DMS153 treated with DMSO at 0.1 percent for 48 hours (cell line): ENCODE measurements around the gene FRMD4B.
A peak's percentile ranks its signal among the peaks of the same experiment; 100 is the strongest.
"Not testable (repeated sequence)": the region's sequence is repeated elsewhere in the genome, so short reads cannot be mapped to it uniquely, and the experiment has no call there.

ENCODE experiments used
- DNase-seq: peaks from one replicate; lab custom pipeline; 2025; ENCODE audit not compliant: unreplicated experiment; lab: John Stamatoyannopoulos, UW

FRMD4B gene

DNA sequence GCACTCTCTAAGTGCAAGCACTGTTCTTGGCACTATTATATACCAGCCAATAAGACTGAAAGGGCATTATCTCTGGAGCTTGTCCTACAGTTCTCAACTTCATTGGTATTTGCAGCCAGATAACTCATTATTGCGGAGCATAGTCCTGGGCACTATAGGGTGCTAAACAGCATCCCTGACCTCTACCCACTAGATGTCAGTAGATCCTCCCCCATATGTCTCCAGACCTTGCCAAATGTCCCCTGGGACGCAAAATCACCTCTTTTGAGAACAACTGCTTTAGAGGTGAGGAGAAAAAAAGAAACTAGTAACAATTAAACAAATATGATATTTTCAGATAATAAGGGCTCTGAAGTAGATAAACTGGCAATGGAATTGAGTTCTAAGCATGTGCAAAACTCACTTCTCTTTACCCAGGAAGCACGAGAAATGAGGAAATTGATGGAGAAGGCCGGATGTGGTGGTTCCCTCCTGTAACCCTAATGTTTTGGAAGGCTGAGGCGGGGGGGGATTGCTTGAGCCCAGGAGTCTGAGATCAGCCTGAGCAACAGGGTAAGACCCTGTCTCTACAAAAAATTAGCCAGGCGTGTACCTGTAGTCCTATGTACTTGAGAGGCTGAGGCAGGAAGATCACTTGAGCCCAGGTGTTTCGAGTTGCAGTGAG lies 61.4 kb downstream of the FRMD4B start:
- no peak for DNase-seq

DNA sequence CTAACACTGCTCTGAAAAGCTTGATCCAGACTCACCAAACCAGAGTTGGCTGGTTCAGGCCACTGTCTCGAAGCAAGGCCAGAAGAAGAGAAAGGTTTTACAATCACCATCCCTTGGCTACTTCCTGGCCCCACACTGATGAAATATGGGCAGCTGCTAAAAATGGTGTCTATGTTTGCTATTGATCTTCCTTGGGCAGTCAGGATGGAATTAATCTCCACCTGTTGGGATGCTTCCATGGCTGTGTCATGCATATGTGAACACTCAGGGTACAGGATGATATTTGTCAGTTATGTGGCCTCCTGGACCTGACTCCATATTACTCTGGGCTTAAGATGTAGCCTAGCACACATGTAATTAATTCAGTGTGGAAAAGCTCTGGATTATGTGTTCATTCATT lies 61.9 kb downstream of the FRMD4B start:
- no peak for DNase-seq

DNA sequence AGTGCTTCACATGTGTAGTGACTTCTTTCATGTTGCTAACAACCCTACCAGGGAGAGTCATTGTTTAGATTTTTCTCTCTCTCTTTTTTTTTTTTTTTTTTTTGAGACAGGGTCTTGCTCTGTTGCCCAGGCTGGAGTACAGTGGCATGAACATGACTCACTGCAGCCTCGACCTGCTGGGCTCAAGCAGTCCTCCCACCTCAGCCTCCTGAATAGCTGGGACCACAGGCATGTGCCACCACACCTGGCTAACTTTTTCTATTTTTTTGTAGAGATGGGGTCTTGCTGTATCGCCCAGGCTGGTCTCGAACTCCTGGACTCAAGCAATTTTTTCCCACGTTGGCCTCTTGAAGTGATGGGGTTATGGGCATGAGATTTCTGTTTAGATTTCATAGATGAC lies 63.4 kb downstream of the FRMD4B start:
- not testable (repeated sequence) for DNase-seq

DNA sequence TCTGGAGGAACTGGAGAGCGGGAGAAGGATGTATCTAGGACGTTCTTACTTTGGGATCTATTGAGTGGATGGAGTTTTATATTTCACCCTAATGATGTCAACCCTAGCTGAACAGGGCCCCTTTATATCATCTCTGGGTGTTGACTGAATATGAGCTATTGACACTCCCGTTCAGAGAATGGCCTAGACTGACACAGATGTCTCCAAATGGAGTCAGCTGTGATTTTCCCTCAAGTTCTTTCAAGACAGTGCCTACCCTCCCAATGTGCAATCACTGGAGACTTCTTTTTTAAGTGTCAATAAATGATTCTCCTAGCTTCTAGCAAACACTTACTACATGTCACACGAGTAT lies 63.8 kb downstream of the FRMD4B start:
- no peak for DNase-seq

DNA sequence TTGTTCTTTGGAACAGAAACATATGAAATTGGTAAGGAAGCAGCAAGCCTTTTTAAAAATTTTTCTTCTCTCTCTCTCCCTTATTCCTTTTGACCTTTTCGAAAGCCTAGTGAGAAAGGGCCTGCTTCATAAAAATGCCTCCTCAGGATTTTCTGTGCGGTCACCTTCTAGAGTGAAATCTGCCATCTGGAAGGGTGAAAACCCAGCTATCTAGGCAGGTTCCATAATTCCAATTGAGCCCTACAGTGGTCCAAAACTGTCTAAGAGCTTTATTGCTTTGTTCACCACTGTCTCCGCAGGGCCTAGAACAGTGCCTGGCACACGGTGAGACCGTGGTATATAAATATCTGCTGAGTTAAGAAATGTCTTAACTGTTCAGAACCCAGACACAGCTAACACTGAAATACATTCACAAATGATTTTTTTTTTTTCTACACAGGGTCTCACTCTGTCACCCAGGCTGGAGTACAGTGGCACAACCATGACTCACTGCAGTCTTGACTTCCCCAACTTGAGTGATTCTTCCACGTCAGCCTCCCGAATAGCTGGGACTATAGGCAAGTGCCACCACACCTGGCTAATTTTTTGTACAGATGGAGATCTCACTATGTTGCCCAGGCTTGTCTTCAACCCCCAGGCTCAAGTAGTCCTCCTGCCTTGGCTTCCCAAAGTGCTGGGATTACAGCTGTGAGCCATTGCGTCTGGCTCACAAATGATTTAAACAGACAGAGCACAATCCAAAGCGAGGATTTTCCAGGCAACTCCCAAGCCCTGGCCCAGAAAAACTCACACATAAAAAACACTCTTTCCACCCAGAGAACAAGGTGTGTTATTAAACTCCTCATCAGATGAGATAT lies 64.4 kb downstream of the FRMD4B start:
- no peak for DNase-seq

DNA sequence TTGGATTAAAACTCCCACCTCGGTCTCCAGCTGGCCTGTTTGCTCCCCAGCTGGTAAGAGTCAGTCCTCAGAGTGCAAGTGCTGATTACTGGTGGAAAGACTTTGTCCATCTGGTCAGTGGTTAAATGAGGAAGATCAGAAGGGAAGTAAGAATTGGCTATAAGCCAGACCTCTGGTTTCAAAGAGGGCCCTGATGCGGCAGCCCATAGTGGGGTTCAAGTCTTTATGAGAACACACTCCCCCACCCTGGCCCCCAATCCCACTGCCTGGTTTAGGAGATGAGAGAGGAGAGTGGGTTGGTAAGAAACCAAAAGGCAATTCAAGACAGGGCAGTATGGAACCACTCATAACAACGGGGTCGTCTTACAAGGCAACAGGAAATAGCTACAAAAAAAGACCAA lies 65.0 kb downstream of the FRMD4B start:
- no peak for DNase-seq

DNA sequence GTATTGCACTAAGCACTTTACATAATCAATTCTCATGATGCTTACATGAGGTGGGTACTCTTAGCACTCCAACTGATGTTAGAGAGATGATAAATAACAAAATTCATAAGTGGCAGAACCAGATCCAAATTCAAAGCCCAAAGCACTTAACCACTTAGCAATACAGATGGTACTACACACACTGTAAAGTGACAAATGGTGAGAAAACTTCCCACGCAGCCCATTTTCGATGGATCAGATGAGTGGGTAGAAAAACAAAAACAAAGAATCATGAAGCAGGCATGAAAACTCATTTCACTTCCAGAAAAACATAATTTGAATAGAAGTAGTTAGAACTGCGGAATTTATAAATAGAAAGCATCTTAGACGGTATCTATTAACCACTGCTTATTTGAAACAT lies 66.2 kb downstream of the FRMD4B start:
- DNase-seq: no peak

DNA sequence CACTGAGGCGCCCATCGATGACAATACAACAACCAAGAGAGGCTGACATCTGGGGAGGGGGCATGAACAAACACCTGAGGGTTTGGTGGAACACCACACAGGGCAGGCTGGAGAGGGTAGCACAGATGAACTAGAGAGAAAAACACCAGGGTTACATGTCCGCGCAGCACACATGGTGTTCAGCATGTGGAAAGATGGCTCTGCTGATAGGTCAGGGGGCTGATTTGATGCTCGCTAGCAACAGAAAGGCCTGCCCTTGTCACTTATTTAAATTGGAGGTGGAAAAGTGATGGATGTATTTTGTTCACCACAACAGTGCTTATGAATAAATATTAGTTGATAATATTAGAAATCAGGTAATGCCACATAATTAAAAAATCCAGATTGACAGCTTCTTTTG lies 67.5 kb downstream of the FRMD4B start:
- DNase-seq: no peak

DNA sequence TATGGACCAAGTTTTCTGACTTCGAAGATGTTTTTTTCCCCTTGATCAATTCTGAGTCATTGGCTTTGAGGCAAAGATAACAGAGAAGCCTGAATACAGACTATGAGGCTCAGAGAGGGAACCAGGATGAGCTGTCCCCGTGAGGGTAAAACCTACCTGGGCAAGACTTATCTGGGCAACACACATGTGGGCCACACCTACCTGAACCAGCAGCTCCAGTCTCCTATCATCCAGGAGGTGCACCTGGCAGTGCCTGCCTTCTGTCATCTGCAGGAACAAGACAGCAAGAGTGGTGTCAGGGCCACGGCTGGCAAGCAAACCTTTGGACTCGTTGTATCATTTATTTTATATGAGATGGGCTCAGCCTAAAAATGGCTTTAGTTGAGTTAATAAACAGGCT lies 72.6 kb downstream of the FRMD4B start:
- no peak for DNase-seq

DNA sequence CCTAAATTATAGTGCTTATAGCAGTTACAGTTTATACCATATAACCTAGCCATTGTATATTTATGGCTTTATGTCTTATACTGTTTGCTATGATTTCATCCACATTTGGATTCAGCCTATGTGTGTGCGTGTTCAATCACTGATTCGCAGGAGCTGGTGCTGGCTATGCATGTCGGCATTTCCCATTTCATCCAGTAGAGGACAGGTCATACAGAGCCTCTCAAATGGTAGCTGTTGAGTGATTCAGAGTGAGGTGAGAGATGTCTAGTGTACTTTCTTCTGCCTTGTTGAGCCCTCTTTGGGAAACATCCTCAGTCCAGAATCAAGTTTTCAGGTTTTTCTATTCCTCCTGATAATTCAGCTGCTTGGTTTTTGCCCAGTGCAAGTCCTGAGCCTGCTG lies 76.1 kb downstream of the FRMD4B start:
- no peak for DNase-seq

DNA sequence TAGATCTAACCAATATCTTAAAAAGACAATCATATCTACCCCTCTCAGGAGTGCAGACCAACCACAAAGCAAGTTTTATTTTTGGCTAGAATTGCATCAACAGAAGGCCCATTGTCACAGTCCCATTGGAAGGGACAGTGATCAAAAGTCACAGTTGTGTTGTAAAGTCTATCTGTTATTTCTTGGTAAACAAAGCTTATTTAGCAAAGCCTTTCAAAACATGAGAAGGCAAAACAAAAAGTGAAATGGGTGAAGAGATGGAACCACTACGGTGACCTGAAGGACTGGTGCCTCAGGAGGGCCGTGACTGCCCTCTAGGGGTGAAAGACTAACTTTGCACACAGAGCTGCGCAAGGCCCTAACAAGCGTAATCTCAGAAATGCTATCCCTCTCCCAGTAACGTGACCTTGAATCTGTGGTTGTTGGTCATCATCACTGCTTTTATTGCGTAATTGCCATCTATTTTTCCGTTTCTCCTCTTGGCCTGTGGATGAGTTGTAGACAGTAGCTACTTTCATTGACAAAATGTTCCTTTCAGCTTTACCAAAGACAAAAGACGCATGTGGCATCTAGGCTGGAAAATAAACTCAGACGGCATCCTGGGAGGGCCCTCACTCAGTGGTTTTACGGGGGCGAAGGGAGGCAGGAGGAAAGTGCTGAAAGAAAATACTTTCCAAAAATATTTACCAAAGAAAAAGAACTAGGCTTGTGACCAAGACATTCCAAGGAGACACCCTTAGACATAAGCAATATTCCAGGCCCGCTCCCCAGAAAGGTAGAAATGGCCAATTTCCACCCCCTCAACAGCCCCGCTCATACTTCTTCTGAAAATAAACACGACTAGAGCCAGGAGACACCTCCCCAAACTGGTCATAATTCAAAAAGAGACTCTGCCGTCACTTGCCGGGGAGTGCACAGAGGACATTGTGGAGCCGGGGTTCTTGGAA lies 79.4 kb downstream of the FRMD4B start:
- DNase-seq: peak; percentile 24

DNA sequence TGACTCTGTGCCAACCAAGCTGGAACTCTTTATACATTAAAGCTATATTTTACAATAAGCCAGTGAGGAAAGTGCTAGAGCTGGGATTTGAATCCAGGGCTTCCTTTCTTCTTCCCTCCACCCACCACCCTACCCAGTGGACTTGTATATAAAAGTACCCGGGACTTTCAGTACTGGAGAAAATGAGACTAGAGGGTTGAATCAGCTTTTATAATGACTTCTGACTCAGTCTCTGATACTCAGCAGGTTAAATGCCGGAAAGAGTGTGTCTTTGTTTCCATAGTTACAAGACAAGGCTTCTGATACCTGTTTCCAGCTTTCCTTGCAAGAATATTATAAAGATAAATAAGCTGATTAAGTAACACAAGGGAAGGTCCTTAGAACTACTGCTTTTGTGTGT lies 80.9 kb downstream of the FRMD4B start:
- no peak for DNase-seq

DNA sequence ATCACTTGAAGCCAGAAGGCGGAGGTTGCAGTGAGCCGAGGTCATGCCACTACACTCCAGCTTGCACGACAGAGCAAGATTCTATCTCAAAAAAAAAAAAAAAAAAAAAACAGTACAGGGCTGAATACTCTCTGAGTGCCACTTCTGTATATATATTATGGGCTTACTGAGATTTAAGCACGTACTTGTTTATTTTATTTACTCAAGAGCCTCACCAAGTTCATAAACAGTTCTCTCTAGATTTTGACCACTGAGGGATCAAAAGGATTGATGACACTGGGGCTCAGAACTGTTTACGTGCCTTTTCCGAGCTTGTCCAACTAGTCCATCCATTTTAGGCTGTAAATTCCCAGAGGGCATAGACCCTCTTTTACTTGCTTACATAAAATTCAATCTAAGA lies 81.5 kb downstream of the FRMD4B start:
- DNase-seq: no peak

DNA sequence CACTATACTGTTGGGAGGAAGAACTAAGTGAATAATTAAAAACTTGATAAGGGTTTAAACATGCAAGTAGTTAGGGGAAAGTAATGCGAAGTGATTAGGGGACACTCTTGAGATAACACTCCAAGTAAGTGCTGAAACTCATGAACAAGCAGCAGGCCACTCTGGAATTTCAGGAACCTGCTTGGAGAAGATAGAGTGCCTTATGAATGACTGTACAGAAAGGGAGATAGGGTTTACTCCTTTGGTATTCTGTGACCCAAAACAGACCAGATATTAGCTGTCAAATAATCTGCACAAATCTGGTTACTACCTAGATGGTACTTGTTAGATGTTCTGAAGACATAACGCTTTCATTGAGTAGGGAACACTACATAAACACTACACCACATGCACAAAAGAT lies 85.6 kb downstream of the FRMD4B start:
- DNase-seq: no peak

DNA sequence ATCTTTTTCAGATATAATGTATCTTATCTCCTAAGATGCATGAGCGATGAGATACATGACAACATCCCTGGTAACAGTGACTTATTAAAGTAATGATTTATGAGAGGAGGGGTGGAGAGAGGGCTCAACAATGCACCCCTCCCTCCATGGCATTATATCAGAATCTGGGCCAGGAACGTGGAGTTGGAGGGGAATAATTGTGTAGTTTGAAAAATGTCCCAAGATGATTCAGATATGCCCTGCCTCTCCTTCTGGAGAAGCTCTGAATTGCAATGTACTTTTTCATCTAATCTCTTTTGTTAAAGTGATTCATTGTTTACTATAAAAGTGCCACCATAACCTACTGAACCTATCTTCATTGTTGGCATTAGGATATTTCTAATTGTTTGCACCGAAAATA lies 86.5 kb downstream of the FRMD4B start:
- no peak for DNase-seq

DNA sequence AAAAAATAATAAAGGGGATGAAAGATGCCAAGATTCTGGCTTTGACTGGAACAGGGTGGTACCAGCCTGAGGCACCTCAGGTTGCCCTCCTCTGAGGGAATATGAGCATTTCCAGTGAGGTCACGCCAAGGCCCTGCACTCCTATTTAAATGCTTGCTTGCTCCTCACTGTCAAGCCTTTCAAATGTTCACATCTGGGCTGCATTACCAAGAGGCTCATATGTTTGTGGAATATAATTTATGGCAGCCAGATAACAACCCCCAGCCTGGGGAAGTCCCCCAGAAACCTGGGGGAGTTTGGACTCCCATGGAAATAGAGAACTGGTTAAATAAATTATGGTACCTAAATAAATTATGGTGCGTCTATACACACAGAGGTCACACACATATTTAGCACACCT lies 88.4 kb downstream of the FRMD4B start:
- DNase-seq: no peak

DNA sequence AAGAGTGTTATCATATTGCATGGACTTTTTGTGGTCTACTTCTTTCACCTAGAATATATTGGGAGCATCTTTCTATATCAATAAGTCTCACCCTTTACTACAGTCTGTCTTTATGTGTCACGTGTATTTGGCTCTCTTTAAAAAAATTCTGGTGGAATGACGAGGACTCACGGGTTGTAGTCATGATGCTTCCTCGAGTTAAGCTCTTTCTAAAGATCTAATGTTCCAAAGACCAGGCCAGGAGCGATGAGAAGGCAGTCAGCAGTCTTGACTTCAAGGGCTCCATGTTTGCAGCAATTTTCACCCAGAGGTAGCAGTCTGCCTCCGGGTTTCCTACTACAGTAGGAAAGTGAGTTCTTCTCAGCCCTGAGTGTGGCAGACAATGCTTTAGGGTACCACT lies 88.9 kb downstream of the FRMD4B start:
- DNase-seq: no peak

DNA sequence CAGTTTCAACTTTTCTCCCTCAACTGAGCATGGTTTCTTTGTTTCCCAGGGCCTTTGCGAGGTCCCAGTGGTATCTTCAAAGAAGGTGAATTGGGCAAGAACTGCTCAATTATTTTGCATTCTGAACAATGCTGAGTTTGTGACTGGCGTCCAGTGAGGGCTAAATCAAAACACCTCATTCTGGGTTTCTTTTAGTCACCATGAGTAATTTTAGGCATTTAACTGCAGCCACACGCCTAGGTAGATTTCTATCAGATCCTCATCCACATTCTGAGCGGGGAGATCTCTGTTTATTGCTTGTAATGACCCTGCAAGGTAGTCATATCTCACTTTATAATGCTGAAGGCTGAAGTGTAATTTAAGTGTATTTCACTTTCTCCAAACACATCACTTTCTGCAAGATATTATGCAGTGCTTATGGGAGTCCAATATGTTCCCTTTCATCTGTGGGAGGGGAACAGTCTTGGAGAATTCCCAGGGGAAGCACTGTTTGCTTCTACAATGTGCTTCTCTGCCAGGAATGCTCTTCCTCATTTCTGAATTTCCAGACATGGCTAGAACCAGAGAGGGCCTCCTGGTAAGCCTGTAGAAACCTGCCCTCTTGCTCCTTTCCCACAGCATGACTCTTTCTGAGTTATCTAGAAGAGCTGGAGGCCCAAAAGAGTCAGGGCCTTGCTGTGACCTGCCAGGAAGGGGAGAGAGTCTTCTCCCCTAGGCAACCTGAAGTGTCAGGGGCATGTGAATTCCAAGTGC lies 91.7 kb downstream of the FRMD4B start:
- DNase-seq: no peak

DNA sequence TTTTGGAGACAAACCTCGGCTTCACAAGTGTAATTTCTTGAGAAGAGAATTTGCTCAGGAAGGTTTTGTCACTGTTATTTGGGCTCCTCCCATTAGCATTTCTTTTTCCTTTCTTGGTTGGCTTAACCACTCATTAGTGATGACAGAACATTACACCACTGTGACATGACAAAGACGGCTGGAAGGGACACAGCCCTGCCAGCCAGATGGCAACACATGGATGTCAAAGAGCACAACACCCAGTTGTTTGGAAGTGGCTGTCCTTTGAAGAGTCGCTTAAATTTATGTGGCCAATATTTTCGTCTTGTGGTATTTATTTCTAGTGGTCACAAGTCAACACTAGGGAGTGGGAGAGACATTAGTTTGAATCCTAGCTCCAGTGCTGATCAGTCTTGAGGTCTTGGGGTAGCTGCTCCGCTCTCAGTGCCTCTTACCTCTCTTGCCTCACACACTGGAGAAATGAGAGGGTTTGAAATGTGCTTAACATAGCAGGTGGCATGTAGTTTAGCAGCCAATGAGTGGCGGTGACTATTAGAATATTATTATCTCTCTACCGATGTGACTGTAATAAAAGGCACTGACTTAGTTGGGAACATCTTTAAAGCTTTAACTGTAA lies 92.8 kb downstream of the FRMD4B start:
- DNase-seq: no peak

DNA sequence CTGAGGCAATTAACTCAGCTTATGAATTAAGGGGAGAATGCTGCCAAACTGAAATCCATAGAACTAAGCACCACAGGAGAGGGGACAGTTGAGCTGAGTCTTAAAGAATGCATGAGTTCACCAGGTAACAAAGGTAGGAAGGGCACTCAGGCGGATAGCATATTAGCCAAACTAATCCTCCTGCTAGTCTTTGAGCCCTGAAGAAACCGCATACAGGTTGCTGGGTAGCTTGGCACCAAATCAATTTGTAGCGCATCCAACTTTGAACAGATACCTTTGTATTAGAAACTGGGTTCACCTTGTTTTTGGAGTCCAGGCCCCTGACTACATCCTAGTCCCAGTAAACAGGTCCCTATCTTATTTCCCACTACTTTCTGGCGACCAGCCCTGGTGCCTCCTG lies 93.7 kb downstream of the FRMD4B start:
- DNase-seq: no peak

DNA sequence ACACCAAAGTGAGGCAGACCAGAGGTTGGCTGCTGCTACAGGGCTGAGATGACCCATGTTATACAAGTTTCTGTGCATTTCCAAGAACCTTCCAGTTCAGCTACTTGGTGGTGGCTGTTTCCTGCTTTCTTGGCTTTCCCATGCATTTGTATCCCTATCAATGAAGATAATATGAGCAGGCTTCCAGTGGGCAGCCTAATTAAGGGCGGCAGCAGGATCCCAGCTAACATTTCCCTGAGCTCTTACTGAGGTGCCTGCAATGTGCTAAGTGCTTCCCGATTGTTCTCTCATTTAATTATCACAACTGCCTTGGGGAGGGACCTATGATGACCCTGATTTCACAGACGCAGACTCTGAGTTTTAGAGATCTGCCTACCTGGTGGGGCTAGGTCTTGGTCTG lies 95.5 kb downstream of the FRMD4B start:
- DNase-seq: no peak
